Activated T-helper 17 cell treated with anti-CD3 and anti-CD28 coated beads, Interleukin-2, amount 50 U/mL, for 72 hours (primary cell): ENCODE data around the gene TBXAS1. TPM values are rescaled to one million over a fixed set of nuclear protein-coding genes. Genes with fewer than 3 reads are reported as not detected.

Experiments used
- ATAC-seq: fragments of 150-1000 bp; cut with Tn5 transposase; replicated peaks from 2 replicates; pipeline ENCODE4 v1.10.0; 2021; ENCODE audit warnings: mild to moderate bottlenecking, moderate library complexity
- H3K27ac Mint-ChIP-seq: one replicate; pipeline ENCODE4 v1.8.0; 2022; ENCODE audit warnings: mixed read lengths
- H3K27me3 Mint-ChIP-seq: one replicate; pipeline ENCODE4 v1.8.0; 2022; ENCODE audit warnings: mixed read lengths
- H3K36me3 Mint-ChIP-seq: one replicate; pipeline ENCODE4 v1.8.0; 2022; ENCODE audit warnings: low read depth, mild to moderate bottlenecking, mixed read lengths
- H3K4me1 Mint-ChIP-seq: one replicate; pipeline ENCODE4 v1.8.0; 2022; ENCODE audit warnings: mixed read lengths
- H3K4me3 Mint-ChIP-seq: one replicate; pipeline ENCODE4 v1.8.0; 2022; ENCODE audit warnings: mild to moderate bottlenecking, mixed read lengths
- H3K9me3 Mint-ChIP-seq: one replicate; pipeline ENCODE4 v1.8.0; 2022; ENCODE audit warnings: mixed read lengths
- total RNA-seq, 2 donors: library from RNA; stranded (reverse); gene quantifications; one replicate each; pipeline ENCODE4 v1.2.3, GENCODE V29; 2022

TBXAS1 gene
- 10 to 100 TPM; 17.8 to 22.0 TPM for total RNA-seq

- peaks cover 8% of the 10 kb centered on the region for H3K9me3 Mint-ChIP-seq
- peak; percentile 72 for ATAC-seq
- H3K4me3 Mint-ChIP-seq: peak within 1 kb of the TSS; percentile 83
- H3K27ac Mint-ChIP-seq: peak within 1 kb of the TSS; percentile 89
- H3K36me3 Mint-ChIP-seq: peaks cover 7% of the 10 kb centered on the region
- H3K4me1 Mint-ChIP-seq: peaks cover 18% of the 10 kb centered on the region
- H3K27me3 Mint-ChIP-seq: no peaks in the 10 kb centered on the region
Observed at GRCh38 chr7:139829025-139829774, at the start of gene TBXAS1. Gene TBXAS1, plus strand, starts transcription at chr7:139829264. Its CDS starts 127 bp downstream, at chr7:139829391.

- Mint-ChIP-seq H3K27ac (no peak overlapping the region), H3K4me1 (peaks cover 6% of the 10 kb centered on the region), H3K9me3 (no peaks in the 10 kb centered on the region), H3K27me3 (peaks cover 8% of the 10 kb centered on the region), H3K4me3 (no peak overlapping the region), H3K36me3 (peaks cover 4% of the 10 kb centered on the region)
- no peak for ATAC-seq
Observed at GRCh38 chr7:139782932-139783331, 46.1 kb upstream of the TBXAS1 start.

- peaks cover under 1% of the 10 kb centered on the region for H3K36me3 Mint-ChIP-seq
- no peak overlapping the region for H3K27ac Mint-ChIP-seq
- peaks cover 6% of the 10 kb centered on the region for H3K4me1 Mint-ChIP-seq
- H3K9me3 Mint-ChIP-seq: no peaks in the 10 kb centered on the region
- peaks cover 11% of the 10 kb centered on the region for H3K27me3 Mint-ChIP-seq
- no peak overlapping the region for H3K4me3 Mint-ChIP-seq
- ATAC-seq: peak; percentile 44
Observed at GRCh38 chr7:139783647-139784385, 45.2 kb upstream of the TBXAS1 start.

- no peaks in the 10 kb centered on the region for H3K36me3 Mint-ChIP-seq
- H3K27me3 Mint-ChIP-seq: peaks cover 7% of the 10 kb centered on the region
- no peak overlapping the region for H3K27ac Mint-ChIP-seq
- H3K4me3 Mint-ChIP-seq: no peak overlapping the region
- ATAC-seq: no peak
- H3K4me1 Mint-ChIP-seq: no peaks in the 10 kb centered on the region
- no peaks in the 10 kb centered on the region for H3K9me3 Mint-ChIP-seq
Observed at GRCh38 chr7:139784648-139785047, 44.4 kb upstream of the TBXAS1 start.

- ATAC-seq: no peak
- H3K4me3 Mint-ChIP-seq: no peak overlapping the region
- H3K27ac Mint-ChIP-seq: no peak overlapping the region
- H3K36me3 Mint-ChIP-seq: no peaks in the 10 kb centered on the region
- peaks cover 7% of the 10 kb centered on the region for H3K27me3 Mint-ChIP-seq
- H3K4me1 Mint-ChIP-seq: no peaks in the 10 kb centered on the region
- H3K9me3 Mint-ChIP-seq: peaks cover 4% of the 10 kb centered on the region
Observed at GRCh38 chr7:139791316-139791715, 37.7 kb upstream of the TBXAS1 start.

- H3K9me3 Mint-ChIP-seq: peaks cover 7% of the 10 kb centered on the region
- H3K4me3 Mint-ChIP-seq: peak overlapping the region; percentile 46
- no peaks in the 10 kb centered on the region for H3K27me3 Mint-ChIP-seq
- H3K4me1 Mint-ChIP-seq: peaks cover 10% of the 10 kb centered on the region
- ATAC-seq: no peak
- peak overlapping the region; percentile 52 for H3K27ac Mint-ChIP-seq
- H3K36me3 Mint-ChIP-seq: no peaks in the 10 kb centered on the region
Observed at GRCh38 chr7:139797607-139798006, 31.5 kb upstream of the TBXAS1 start.

GRCh38 chr7:139798221-139798620 is 30.8 kb upstream of the TBXAS1 start:
- Mint-ChIP-seq H3K27ac (peak overlapping the region; percentile 52), H3K36me3 (no peaks in the 10 kb centered on the region), H3K27me3 (no peaks in the 10 kb centered on the region), H3K9me3 (peaks cover 13% of the 10 kb centered on the region), H3K4me1 (peaks cover 10% of the 10 kb centered on the region), H3K4me3 (peak overlapping the region; percentile 46)
- peak; percentile 66 for ATAC-seq

GRCh38 chr7:139798892-139799291 is 30.2 kb upstream of the TBXAS1 start:
- no peaks in the 10 kb centered on the region for H3K27me3 Mint-ChIP-seq
- H3K9me3 Mint-ChIP-seq: peaks cover 13% of the 10 kb centered on the region
- no peak overlapping the region for H3K4me3 Mint-ChIP-seq
- peak overlapping the region; percentile 52 for H3K27ac Mint-ChIP-seq
- peaks cover 10% of the 10 kb centered on the region for H3K4me1 Mint-ChIP-seq
- no peak for ATAC-seq
- H3K36me3 Mint-ChIP-seq: no peaks in the 10 kb centered on the region

- Mint-ChIP-seq H3K27ac (no peak overlapping the region), H3K4me1 (peaks cover 10% of the 10 kb centered on the region), H3K27me3 (no peaks in the 10 kb centered on the region), H3K36me3 (no peaks in the 10 kb centered on the region), H3K9me3 (peaks cover 13% of the 10 kb centered on the region), H3K4me3 (no peak overlapping the region)
- ATAC-seq: peak; percentile 38
Observed at GRCh38 chr7:139799586-139799985, 29.5 kb upstream of the TBXAS1 start.

GRCh38 chr7:139804571-139804970 is 24.5 kb upstream of the TBXAS1 start:
- no peak for ATAC-seq
- Mint-ChIP-seq H3K27me3 (no peaks in the 10 kb centered on the region), H3K27ac (no peak overlapping the region), H3K4me3 (no peak overlapping the region), H3K36me3 (no peaks in the 10 kb centered on the region), H3K4me1 (peaks cover 4% of the 10 kb centered on the region), H3K9me3 (peaks cover 13% of the 10 kb centered on the region)

- Mint-ChIP-seq H3K27me3 (no peaks in the 10 kb centered on the region), H3K4me1 (peaks cover 8% of the 10 kb centered on the region), H3K27ac (no peak overlapping the region), H3K36me3 (no peaks in the 10 kb centered on the region), H3K9me3 (peaks cover 13% of the 10 kb centered on the region), H3K4me3 (no peak overlapping the region)
- no peak for ATAC-seq
Observed at GRCh38 chr7:139807009-139807408, 22.1 kb upstream of the TBXAS1 start.

- Mint-ChIP-seq H3K27me3 (no peaks in the 10 kb centered on the region), H3K4me1 (peaks cover 8% of the 10 kb centered on the region), H3K4me3 (no peak overlapping the region), H3K9me3 (peaks cover 4% of the 10 kb centered on the region), H3K27ac (no peak overlapping the region), H3K36me3 (no peaks in the 10 kb centered on the region)
- no peak for ATAC-seq
Observed at GRCh38 chr7:139808427-139808826, 20.6 kb upstream of the TBXAS1 start.

- Mint-ChIP-seq H3K27ac (no peak overlapping the region), H3K36me3 (no peaks in the 10 kb centered on the region), H3K4me3 (no peak overlapping the region), H3K4me1 (peaks cover 8% of the 10 kb centered on the region), H3K9me3 (peaks cover 4% of the 10 kb centered on the region), H3K27me3 (no peaks in the 10 kb centered on the region)
- ATAC-seq: no peak
Observed at GRCh38 chr7:139808846-139809442, 20.1 kb upstream of the TBXAS1 start.

GRCh38 chr7:139811066-139811465 is 18.0 kb upstream of the TBXAS1 start:
- H3K4me3 Mint-ChIP-seq: no peak overlapping the region
- peaks cover 8% of the 10 kb centered on the region for H3K4me1 Mint-ChIP-seq
- no peaks in the 10 kb centered on the region for H3K27me3 Mint-ChIP-seq
- ATAC-seq: peak; percentile 98
- H3K27ac Mint-ChIP-seq: no peak overlapping the region
- H3K36me3 Mint-ChIP-seq: no peaks in the 10 kb centered on the region
- peaks cover 2% of the 10 kb centered on the region for H3K9me3 Mint-ChIP-seq

- H3K27ac Mint-ChIP-seq: no peak overlapping the region
- H3K9me3 Mint-ChIP-seq: peaks cover 4% of the 10 kb centered on the region
- peaks cover 4% of the 10 kb centered on the region for H3K4me1 Mint-ChIP-seq
- H3K4me3 Mint-ChIP-seq: no peak overlapping the region
- no peaks in the 10 kb centered on the region for H3K36me3 Mint-ChIP-seq
- ATAC-seq: no peak
- no peaks in the 10 kb centered on the region for H3K27me3 Mint-ChIP-seq
Observed at GRCh38 chr7:139813151-139813550, 15.9 kb upstream of the TBXAS1 start.
